Measurements from ENCODE around the gene GPC3.
"Not testable (repeated sequence)": the region's sequence is repeated elsewhere in the genome, so short reads cannot be mapped to it uniquely, and the experiment has no call there.

The GPC3 gene

GRCh38 chrX:133741303-133741702, 244.1 kb downstream of the GPC3 start:
- no peak for TF ChIP-seq CTCF (IDR thresholded peaks at IDR 0.05; ENCODE audit: low read depth, low read length)
- no peak for DNase-seq (ENCODE audit: extremely low read depth, low read depth)

- DNase-seq (ENCODE audit: extremely low read depth, low read depth): no peak
Measured at GRCh38 chrX:133726642-133727041, 258.8 kb downstream of the GPC3 start.

GRCh38 chrX:133726211-133726630, 259.2 kb downstream of the GPC3 start:
- peak; percentile 18 for DNase-seq (ENCODE audit: extremely low read depth, low read depth)
- TF ChIP-seq CTCF (IDR thresholded peaks at IDR 0.05; ENCODE audit: low read depth, low read length): no peak

More at GRCh38 chrX:133726642-133727041, 258.8 kb downstream of the GPC3 start:
- no peak for TF ChIP-seq CTCF (IDR thresholded peaks at IDR 0.05; ENCODE audit: low read depth, low read length)

GRCh38 chrX:133723930-133724329, 261.5 kb downstream of the GPC3 start:
- no peak for TF ChIP-seq CTCF (IDR thresholded peaks at IDR 0.05; ENCODE audit: low read depth, low read length)
- no peak for DNase-seq (ENCODE audit: extremely low read depth, low read depth)

- DNase-seq (ENCODE audit: extremely low read depth, low read depth): no peak
- TF ChIP-seq CTCF (IDR thresholded peaks at IDR 0.05; ENCODE audit: low read depth, low read length): no peak
Measured at GRCh38 chrX:133722756-133723155, 262.6 kb downstream of the GPC3 start.

GRCh38 chrX:133720269-133720668, 265.1 kb downstream of the GPC3 start:
- DNase-seq (ENCODE audit: extremely low read depth, low read depth): not testable (repeated sequence)

- no peak for DNase-seq (ENCODE audit: extremely low read depth, low read depth)
- no peak for TF ChIP-seq CTCF (IDR thresholded peaks at IDR 0.05; ENCODE audit: low read depth, low read length)
Measured at GRCh38 chrX:133715715-133716114, 269.7 kb downstream of the GPC3 start.

- no peak for DNase-seq (ENCODE audit: extremely low read depth, low read depth)
- TF ChIP-seq CTCF (IDR thresholded peaks at IDR 0.05; ENCODE audit: low read depth, low read length): no peak
Measured at GRCh38 chrX:133709501-133709900, 275.9 kb downstream of the GPC3 start.

Data from AG09319 (cell line).